Spleen (tissue), 7 donors: ENCODE measurements around the gene XPNPEP1.

Experiments used
- CTCF ChIP-seq, 11 experiments: fragments of 200-600 bp in 7 of 11; fragments of 450-650 bp in 4 of 11; sonication (generic) in 4 of 11; IDR thresholded peaks in 8 of 11; conservative IDR thresholded peaks in 3 of 11; 1 replicate in 7 of 11; 2 replicates in 4 of 11; pipeline versions ENCODE4 v1.4.0 to v1.8.0; 2016 to 2021; ENCODE audit warnings: antibody characterized with exemption in 11 of 11, inconsistent platforms in 4 of 11, mild to moderate bottlenecking in 1 of 11
- POLR2A ChIP-seq, 3 donors: fragments of 450-650 bp; IDR thresholded peaks; one replicate each; pipeline ENCODE4 v1.5.1; 2017; ENCODE audit warnings: antibody characterized with exemption in 3 of 3, mild to moderate bottlenecking in 1 of 3
- donor health status: DM: no; HTN: no; CAD: no; lungs with moderate emphysema.
- donor health status: DM: no; HTN: no; CAD: no.
- donor health status: DM: no; HTN: no; CAD: no.

GRCh38 chr10:109882251-109883057 lies 40.9 kb downstream of the XPNPEP1 start:
- TF ChIP-seq POLR2A (IDR thresholded peaks at IDR 0.05): no peak
- TF ChIP-seq CTCF (IDR thresholded peaks at IDR 0.05 in 8 of 11, conservative IDR thresholded peaks at IDR 0.05 in 3 of 11): no peak
